ENCODE measurements around the gene TYR. TPM values are rescaled to one million over a fixed set of nuclear protein-coding genes. Genes with fewer than 3 reads are reported as not detected.
A peak's percentile ranks its signal among the peaks of the same experiment; 100 is the strongest.

TYR gene
- total RNA-seq, 2 donors from 2014 or later: not detected

GRCh38 chr11:89168396-89168795, 9.3 kb upstream of the TYR start:
- Mint-ChIP-seq H3K27me3 (ENCODE audit: insufficient read depth) (no peaks in the 10 kb centered on the region), H3K4me3 (no peak overlapping the region), H3K27ac (no peak overlapping the region), H3K4me1 (peaks cover 7% of the 10 kb centered on the region), H3K9me3 (no peaks in the 10 kb centered on the region), H3K36me3 (ENCODE audit: low read depth) (no peaks in the 10 kb centered on the region)
- DNase-seq: no peak
- Histone ChIP-seq H3K27ac (ENCODE audit: low read depth, low read length) (no peak overlapping the region), H3K9ac (ENCODE audit: extremely low read depth, low read length, poor library complexity, severe bottlenecking) (no peak overlapping the region), H3K36me3 (ENCODE audit: control insufficient read depth, insufficient read depth, low read length) (no peaks in the 10 kb centered on the region), H3K4me1 (ENCODE audit: control insufficient read depth, insufficient read depth, low read length) (no peaks in the 10 kb centered on the region), H3K4me3 (ENCODE audit: low read length) (no peak overlapping the region), H3K27me3 (ENCODE audit: control insufficient read depth, insufficient read depth, low read length, poor library complexity, severe bottlenecking) (no peaks in the 10 kb centered on the region), H3K9me3 (ENCODE audit: control insufficient read depth, low read length) (no peaks in the 10 kb centered on the region)
- TF ChIP-seq, protein P1, sequence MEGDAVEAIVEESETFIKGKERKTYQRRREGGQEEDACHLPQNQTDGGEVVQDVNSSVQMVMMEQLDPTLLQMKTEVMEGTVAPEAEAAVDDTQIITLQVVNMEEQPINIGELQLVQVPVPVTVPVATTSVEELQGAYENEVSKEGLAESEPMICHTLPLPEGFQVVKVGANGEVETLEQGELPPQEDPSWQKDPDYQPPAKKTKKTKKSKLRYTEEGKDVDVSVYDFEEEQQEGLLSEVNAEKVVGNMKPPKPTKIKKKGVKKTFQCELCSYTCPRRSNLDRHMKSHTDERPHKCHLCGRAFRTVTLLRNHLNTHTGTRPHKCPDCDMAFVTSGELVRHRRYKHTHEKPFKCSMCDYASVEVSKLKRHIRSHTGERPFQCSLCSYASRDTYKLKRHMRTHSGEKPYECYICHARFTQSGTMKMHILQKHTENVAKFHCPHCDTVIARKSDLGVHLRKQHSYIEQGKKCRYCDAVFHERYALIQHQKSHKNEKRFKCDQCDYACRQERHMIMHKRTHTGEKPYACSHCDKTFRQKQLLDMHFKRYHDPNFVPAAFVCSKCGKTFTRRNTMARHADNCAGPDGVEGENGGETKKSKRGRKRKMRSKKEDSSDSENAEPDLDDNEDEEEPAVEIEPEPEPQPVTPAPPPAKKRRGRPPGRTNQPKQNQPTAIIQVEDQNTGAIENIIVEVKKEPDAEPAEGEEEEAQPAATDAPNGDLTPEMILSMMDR (conservative IDR thresholded peaks at IDR 0.05): no peak
- 89 to 100% methylated on average over 3 of the region's 3 CpGs for WGBS, 2 experiments (ENCODE audit: insufficient coverage in 1 of 2, insufficient read length in 1 of 2)

DNA sequence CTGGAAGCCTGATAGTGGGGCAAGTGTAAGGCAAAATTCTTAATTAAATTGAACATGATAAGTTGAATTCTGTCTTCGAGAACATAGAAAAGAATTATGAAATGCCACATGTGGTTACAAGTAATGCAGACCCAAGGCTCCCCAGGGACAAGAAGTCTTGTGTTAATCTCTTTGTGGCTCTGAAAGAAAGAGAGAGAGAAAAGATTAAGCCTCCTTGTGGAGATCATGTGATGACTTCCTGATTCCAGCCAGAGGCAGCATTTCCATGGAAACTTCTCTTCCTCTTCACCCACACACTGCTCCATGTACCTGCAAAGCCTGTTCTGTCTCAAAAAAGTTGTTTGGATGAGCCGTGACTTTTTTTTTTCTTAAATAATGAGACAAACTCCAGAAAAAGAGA, 1.9 kb upstream of the TYR start:
- H3K27me3 ChIP-seq (ENCODE audit: control insufficient read depth, insufficient read depth, low read length, poor library complexity, severe bottlenecking): no peaks in the 10 kb centered on the region
- TF ChIP-seq, protein P1 (conservative IDR thresholded peaks at IDR 0.05): no peak
- no peak overlapping the region for H3K27ac Mint-ChIP-seq
- no peaks in the 10 kb centered on the region for H3K9me3 ChIP-seq (ENCODE audit: control insufficient read depth, low read length)
- H3K36me3 Mint-ChIP-seq (ENCODE audit: low read depth): no peaks in the 10 kb centered on the region
- H3K27me3 Mint-ChIP-seq (ENCODE audit: insufficient read depth): no peaks in the 10 kb centered on the region
- no peak overlapping the region for H3K27ac ChIP-seq (ENCODE audit: low read depth, low read length)
- H3K36me3 ChIP-seq (ENCODE audit: control insufficient read depth, insufficient read depth, low read length): no peaks in the 10 kb centered on the region
- no peaks in the 10 kb centered on the region for H3K9me3 Mint-ChIP-seq
- H3K9ac ChIP-seq (ENCODE audit: extremely low read depth, low read length, poor library complexity, severe bottlenecking): no peak overlapping the region
- DNase-seq: peak; percentile 40
- 78 to 95% methylated on average over 2 of the region's 2 CpGs for WGBS, 2 experiments (ENCODE audit: insufficient coverage in 1 of 2, insufficient read length in 1 of 2)
- H3K4me3 Mint-ChIP-seq: no peak overlapping the region
- no peak overlapping the region for H3K4me3 ChIP-seq (ENCODE audit: low read length)
- no peaks in the 10 kb centered on the region for H3K4me1 ChIP-seq (ENCODE audit: control insufficient read depth, insufficient read depth, low read length)
- H3K4me1 Mint-ChIP-seq: no peaks in the 10 kb centered on the region

- no peak overlapping the region for H3K27ac Mint-ChIP-seq
- H3K4me3 Mint-ChIP-seq: no peak overlapping the region
- Histone ChIP-seq H3K9me3 (ENCODE audit: control insufficient read depth, low read length) (no peaks in the 10 kb centered on the region), H3K27ac (ENCODE audit: low read depth, low read length) (no peak overlapping the region), H3K4me1 (ENCODE audit: control insufficient read depth, insufficient read depth, low read length) (no peaks in the 10 kb centered on the region), H3K27me3 (ENCODE audit: control insufficient read depth, insufficient read depth, low read length, poor library complexity, severe bottlenecking) (no peaks in the 10 kb centered on the region), H3K9ac (ENCODE audit: extremely low read depth, low read length, poor library complexity, severe bottlenecking) (no peak overlapping the region), H3K4me3 (ENCODE audit: low read length) (no peak overlapping the region), H3K36me3 (ENCODE audit: control insufficient read depth, insufficient read depth, low read length) (no peaks in the 10 kb centered on the region)
- no peaks in the 10 kb centered on the region for H3K36me3 Mint-ChIP-seq (ENCODE audit: low read depth)
- no peak for DNase-seq
- no peaks in the 10 kb centered on the region for H3K27me3 Mint-ChIP-seq (ENCODE audit: insufficient read depth)
- 100% methylated on average over 2 of the region's 2 CpGs for WGBS, 2 experiments (ENCODE audit: insufficient coverage in 1 of 2, insufficient read length in 1 of 2)
- no peaks in the 10 kb centered on the region for H3K9me3 Mint-ChIP-seq
- H3K4me1 Mint-ChIP-seq: no peaks in the 10 kb centered on the region
- TF ChIP-seq, protein P1 (conservative IDR thresholded peaks at IDR 0.05): no peak
Measured at GRCh38 chr11:89176938-89177337, 737 bp upstream of the TYR start.
